Activated CD4-positive, alpha-beta memory T cell treated with anti-CD3 and anti-CD28 coated beads, Interleukin-2, amount 10 ng/mL, durations not matched to agents 7 days and 5 days (primary cell): ENCODE data around the gene LRRC2. TPM values are rescaled to one million over a fixed set of nuclear protein-coding genes. Genes with fewer than 3 reads are reported as not detected.
"Not testable (repeated sequence)": the region's sequence is repeated elsewhere in the genome, so short reads cannot be mapped to it uniquely, and the experiment has no call there.

Experiments used
- CTCF ChIA-PET: fragments of 350-600 bp; sonication (Branson Sonifier 250); formaldehyde crosslinking; loops from one replicate; lab custom pipeline; 2021; ENCODE audit warnings: antibody characterized with exemption, inconsistent platforms; lab: Charles Lee
- POLR2A ChIA-PET: fragments of 350-600 bp; sonication (Branson Sonifier 250); formaldehyde crosslinking; loops from one replicate; lab custom pipeline; 2021; ENCODE audit warnings: antibody characterized with exemption; lab: Charles Lee
- DNase-seq: peaks from one replicate; pipeline ENCODE4 v3.0.0-alpha.2; 2020
- H3K27ac Mint-ChIP-seq: one replicate; pipeline ENCODE4 v1.8.0; 2021; ENCODE audit warnings: mild to moderate bottlenecking, mixed read lengths
- H3K27me3 Mint-ChIP-seq: one replicate; pipeline ENCODE4 v1.8.0; 2021; ENCODE audit warnings: mixed read lengths
- H3K36me3 Mint-ChIP-seq: one replicate; pipeline ENCODE4 v1.8.0; 2021; ENCODE audit warnings: low read depth, mixed read lengths
- H3K4me1 Mint-ChIP-seq: one replicate; pipeline ENCODE4 v1.8.0; 2021; ENCODE audit warnings: mixed read lengths
- H3K4me3 Mint-ChIP-seq: one replicate; pipeline ENCODE4 v1.8.0; 2021; ENCODE audit warnings: mild to moderate bottlenecking, mixed read lengths
- H3K9me3 Mint-ChIP-seq: one replicate; pipeline ENCODE4 v1.8.0; 2021; ENCODE audit warnings: mixed read lengths
- total RNA-seq, 2 experiments: library from RNA; stranded (reverse); gene quantifications; one replicate each; pipeline ENCODE4 v1.2.3, GENCODE V29; 2021

The LRRC2 gene
- total RNA-seq, 2 experiments from 2014 or later: 0.35 to 0.43 TPM

DNA sequence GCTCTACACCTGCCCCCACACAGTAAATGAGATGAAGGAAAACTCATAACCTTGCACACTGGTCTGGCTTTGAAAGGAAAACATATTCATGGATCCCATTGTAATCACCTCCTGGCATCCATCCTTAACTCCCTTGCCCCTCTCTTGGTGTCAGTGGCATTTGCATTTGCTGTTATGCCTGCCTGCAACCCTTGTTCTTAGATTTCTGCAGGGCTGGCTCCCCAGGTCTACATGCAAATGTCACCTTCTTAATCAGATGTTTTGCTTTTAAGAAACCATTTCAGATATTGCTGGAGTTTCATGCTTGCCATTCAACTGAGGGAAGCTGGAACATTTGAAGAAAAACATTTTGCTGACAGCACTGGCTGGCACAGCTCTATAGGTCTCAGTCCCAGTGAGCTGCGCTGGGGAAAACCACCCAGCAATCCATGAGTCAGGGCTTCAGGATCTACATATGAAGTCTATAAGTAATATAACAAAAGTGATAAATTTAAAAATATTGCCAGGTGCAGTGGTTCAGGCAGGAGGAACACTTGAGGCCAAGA, 19.1 kb downstream of the LRRC2 start:
- no peak overlapping the region for H3K4me3 Mint-ChIP-seq
- POLR2A ChIA-PET: interaction anchor here (1.3 to 1.4 kb wide), 2 partner anchors 9 to 11 kb away, joined by 3 to 4 read pairs; no protein-coding TSS in a partner anchor
- H3K4me1 Mint-ChIP-seq: peaks cover 33% of the 10 kb centered on the region
- no peak for DNase-seq
- H3K9me3 Mint-ChIP-seq: no peaks in the 10 kb centered on the region
- no peak overlapping the region for H3K27ac Mint-ChIP-seq
- CTCF ChIA-PET: interaction anchor here (0.6 kb wide), 1 partner anchor 82 kb away, joined by 5 read pairs; no protein-coding TSS in a partner anchor
- H3K27me3 Mint-ChIP-seq: peaks cover 11% of the 10 kb centered on the region
- no peaks in the 10 kb centered on the region for H3K36me3 Mint-ChIP-seq

GRCh38 chr3:46545818-46546630, 20.1 kb downstream of the LRRC2 start:
- POLR2A ChIA-PET: no interaction called here
- Mint-ChIP-seq H3K9me3 (no peaks in the 10 kb centered on the region), H3K4me1 (peaks cover 41% of the 10 kb centered on the region), H3K27me3 (peaks cover 11% of the 10 kb centered on the region), H3K27ac (no peak overlapping the region), H3K36me3 (no peaks in the 10 kb centered on the region), H3K4me3 (no peak overlapping the region)
- CTCF ChIA-PET: interaction anchor here (1.3 to 1.4 kb wide), 2 partner anchors 13 to 57 kb away, joined by 3 to 5 read pairs; no protein-coding TSS in a partner anchor
- no peak for DNase-seq

DNA sequence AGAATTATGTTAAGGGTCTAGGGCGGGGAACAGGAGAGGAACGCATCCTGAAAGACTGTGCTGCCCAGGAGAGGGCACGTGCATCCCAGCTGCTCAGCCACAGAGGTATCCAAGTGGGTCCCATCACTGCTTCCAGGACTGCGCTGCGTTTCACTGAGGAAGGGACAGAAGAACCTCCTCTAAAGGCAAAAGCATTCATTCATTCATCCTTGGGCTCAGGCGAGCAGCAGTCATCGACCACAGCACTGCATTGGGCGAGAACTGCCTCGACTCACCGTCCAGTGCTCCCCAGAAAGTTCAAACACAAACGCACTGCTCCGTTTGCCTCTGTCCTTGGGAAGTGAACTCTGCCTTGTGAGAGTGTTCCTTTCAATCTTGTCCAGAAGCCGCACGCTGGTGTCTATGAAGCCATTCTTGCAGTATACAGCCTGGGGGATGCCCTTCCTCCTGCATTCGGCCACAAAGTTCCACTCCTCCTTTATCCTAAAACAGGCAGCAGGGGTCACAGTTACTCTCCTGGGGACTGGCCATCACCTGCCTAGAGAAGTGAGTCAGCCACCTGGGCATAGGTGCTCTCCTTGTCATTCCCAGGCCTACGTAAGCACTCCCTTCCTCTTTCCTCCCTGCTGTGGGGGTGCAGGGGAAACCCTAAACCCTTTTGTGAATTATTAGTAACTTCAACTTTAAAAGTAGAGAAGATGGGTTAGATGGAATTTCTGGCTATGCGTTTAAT, 21.2 kb downstream of the LRRC2 start:
- H3K27me3 Mint-ChIP-seq: peaks cover 5% of the 10 kb centered on the region
- DNase-seq: no peak
- H3K9me3 Mint-ChIP-seq: no peaks in the 10 kb centered on the region
- H3K4me1 Mint-ChIP-seq: peaks cover 42% of the 10 kb centered on the region
- ChIA-PET POLR2A (no interaction called here), CTCF (interaction anchor here (0.6 to 1.4 kb wide), 3 partner anchors 11 to 56 kb away, joined by 3 to 5 read pairs (median 3); no protein-coding TSS in a partner anchor)
- H3K36me3 Mint-ChIP-seq: no peaks in the 10 kb centered on the region
- no peak overlapping the region for H3K27ac Mint-ChIP-seq
- H3K4me3 Mint-ChIP-seq: no peak overlapping the region

DNA sequence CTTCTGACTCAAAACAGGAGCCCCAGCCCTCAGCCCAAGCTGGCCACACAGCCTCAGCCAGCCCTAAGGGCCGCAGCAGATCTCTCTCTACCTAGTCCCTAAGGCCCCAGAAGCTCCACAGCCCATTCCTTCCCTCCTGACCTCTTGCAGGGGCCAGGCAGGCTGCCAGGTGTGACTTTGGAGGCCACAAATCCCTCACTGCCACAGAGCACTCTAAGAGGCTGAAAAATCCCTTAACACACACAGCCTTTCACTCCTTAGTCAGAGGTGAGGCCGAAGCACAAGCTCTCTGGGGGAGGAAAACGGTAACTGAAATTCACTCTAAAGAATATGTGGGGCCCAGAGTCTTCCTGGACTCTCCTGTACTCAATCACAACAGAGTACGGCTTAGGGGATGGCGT, 23.3 kb downstream of the LRRC2 start:
- no peak for DNase-seq
- H3K9me3 Mint-ChIP-seq: no peaks in the 10 kb centered on the region
- no peak overlapping the region for H3K27ac Mint-ChIP-seq
- ChIA-PET CTCF (interaction anchor here (2.0 kb wide), 1 partner anchor 54 kb away, joined by 10 read pairs; no protein-coding TSS in a partner anchor), POLR2A (interaction anchor here (1.5 kb wide), 1 partner anchor 53 kb away, joined by 6 read pairs; no protein-coding TSS in a partner anchor)
- no peak overlapping the region for H3K4me3 Mint-ChIP-seq
- H3K27me3 Mint-ChIP-seq: peaks cover 1% of the 10 kb centered on the region
- peaks cover 55% of the 10 kb centered on the region for H3K4me1 Mint-ChIP-seq
- H3K36me3 Mint-ChIP-seq: no peaks in the 10 kb centered on the region

- POLR2A ChIA-PET: interaction anchor here (1.5 kb wide), 1 partner anchor 53 kb away, joined by 6 read pairs; no protein-coding TSS in a partner anchor
- CTCF ChIA-PET: interaction anchor here (2.0 kb wide), 1 partner anchor 53 kb away, joined by 10 read pairs; no protein-coding TSS in a partner anchor
- H3K27me3 Mint-ChIP-seq: no peaks in the 10 kb centered on the region
- no peaks in the 10 kb centered on the region for H3K36me3 Mint-ChIP-seq
- H3K4me3 Mint-ChIP-seq: no peak overlapping the region
- H3K27ac Mint-ChIP-seq: peak overlapping the region; percentile 47
- peaks cover 60% of the 10 kb centered on the region for H3K4me1 Mint-ChIP-seq
- DNase-seq: no peak
- no peaks in the 10 kb centered on the region for H3K9me3 Mint-ChIP-seq
These were observed 23.8 kb downstream of the LRRC2 start for GRCh38 chr3:46542344-46542743.

DNA sequence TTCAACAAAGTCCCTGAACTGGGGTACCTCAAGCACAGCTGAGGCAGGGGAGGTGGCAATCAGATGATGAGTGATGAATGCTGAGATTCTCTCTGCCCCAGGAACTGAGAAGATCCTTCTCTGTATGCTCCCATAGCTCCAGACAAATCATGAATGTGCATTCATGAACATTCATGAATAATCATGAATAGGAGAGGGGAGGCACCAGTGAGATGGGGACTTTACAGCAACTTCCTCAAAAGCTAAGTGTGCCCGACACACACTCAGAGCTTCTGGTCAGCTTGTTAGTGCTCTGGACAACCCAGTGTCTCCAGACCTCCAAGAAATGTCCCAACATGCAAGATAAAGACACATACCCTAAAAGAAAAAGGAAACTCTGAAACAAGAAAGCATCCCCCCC, 24.3 kb downstream of the LRRC2 start:
- Mint-ChIP-seq H3K27me3 (no peaks in the 10 kb centered on the region), H3K4me1 (peaks cover 65% of the 10 kb centered on the region), H3K4me3 (no peak overlapping the region), H3K27ac (no peak overlapping the region), H3K36me3 (no peaks in the 10 kb centered on the region), H3K9me3 (no peaks in the 10 kb centered on the region)
- DNase-seq: no peak
- ChIA-PET CTCF (interaction anchor here (2.0 kb wide), 1 partner anchor 53 kb away, joined by 10 read pairs; no protein-coding TSS in a partner anchor), POLR2A (no interaction called here)

- DNase-seq: no peak
- Mint-ChIP-seq H3K27ac (peak overlapping the region; percentile 53), H3K4me3 (no peak overlapping the region), H3K4me1 (peaks cover 70% of the 10 kb centered on the region), H3K36me3 (peaks cover 5% of the 10 kb centered on the region), H3K9me3 (no peaks in the 10 kb centered on the region), H3K27me3 (peaks cover 4% of the 10 kb centered on the region)
- ChIA-PET POLR2A (no interaction called here), CTCF (interaction anchor here (3.6 kb wide), 1 partner anchor 52 kb away, joined by 65 read pairs; no protein-coding TSS in a partner anchor)
These were observed 25.6 kb downstream of the LRRC2 start for GRCh38 chr3:46540550-46540949.

GRCh38 chr3:46539443-46540005, 26.6 kb downstream of the LRRC2 start:
- ChIA-PET POLR2A (interaction anchor here (0.8 to 2.4 kb wide), 15 partner anchors 9 to 593 kb away, joined by 3 to 21 read pairs (median 5); partner anchors contain the start of genes CCR5, CCR5AS and CCRL2), CTCF (interaction anchor here (0.8 to 3.6 kb wide), 10 partner anchors 9 to 169 kb away, joined by 3 to 65 read pairs (median 6); partner anchors contain the start of gene CCR5)
- Mint-ChIP-seq H3K36me3 (peaks cover 10% of the 10 kb centered on the region), H3K27ac (peak overlapping the region; percentile 83), H3K9me3 (no peaks in the 10 kb centered on the region), H3K4me3 (peak overlapping the region; percentile 57), H3K27me3 (peaks cover 8% of the 10 kb centered on the region), H3K4me1 (peaks cover 68% of the 10 kb centered on the region)
- DNase-seq: no peak

- H3K27me3 Mint-ChIP-seq: peaks cover 13% of the 10 kb centered on the region
- no peaks in the 10 kb centered on the region for H3K9me3 Mint-ChIP-seq
- peaks cover 16% of the 10 kb centered on the region for H3K36me3 Mint-ChIP-seq
- peak overlapping the region; percentile 57 for H3K4me3 Mint-ChIP-seq
- DNase-seq: peak; percentile 92
- H3K27ac Mint-ChIP-seq: peak overlapping the region; percentile 83
- ChIA-PET POLR2A (interaction anchor here (0.6 to 2.4 kb wide), 21 partner anchors 9 to 593 kb away, joined by 3 to 21 read pairs (median 4); partner anchors contain the start of genes CCR5, CCR5AS and CCRL2), CTCF (interaction anchor here (0.6 to 3.6 kb wide), 13 partner anchors 9 to 168 kb away, joined by 3 to 65 read pairs (median 4); partner anchors contain the start of gene CCR5)
- H3K4me1 Mint-ChIP-seq: peaks cover 73% of the 10 kb centered on the region
These were observed 27.2 kb downstream of the LRRC2 start for GRCh38 chr3:46538803-46539442.

DNA sequence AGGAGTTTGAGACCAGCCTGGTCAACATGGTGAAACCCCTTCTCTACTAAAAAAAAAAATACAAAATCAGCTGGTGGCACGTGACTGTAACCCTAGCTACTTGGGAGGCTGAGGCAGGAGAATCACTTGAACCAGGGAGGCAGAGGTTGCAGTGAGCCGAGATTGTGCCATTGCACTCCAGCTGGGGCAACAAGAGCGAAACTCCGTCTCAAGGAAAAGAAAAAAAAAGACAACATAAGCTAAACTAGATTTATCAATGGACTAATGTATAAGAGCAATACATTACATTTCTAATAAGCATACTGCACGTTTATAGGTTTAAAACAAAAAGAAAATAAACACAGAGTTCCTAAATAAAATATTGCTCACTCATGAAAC, 27.7 kb downstream of the LRRC2 start:
- POLR2A ChIA-PET: interaction anchor here (0.6 to 2.4 kb wide), 21 partner anchors 8 to 592 kb away, joined by 3 to 21 read pairs (median 4); partner anchors contain the start of genes CCR5, CCR5AS and CCRL2
- not testable (repeated sequence) for DNase-seq, H3K9me3 Mint-ChIP-seq
- peak overlapping the region; percentile 83 for H3K27ac Mint-ChIP-seq
- peaks cover 13% of the 10 kb centered on the region for H3K27me3 Mint-ChIP-seq
- peaks cover 73% of the 10 kb centered on the region for H3K4me1 Mint-ChIP-seq
- peaks cover 16% of the 10 kb centered on the region for H3K36me3 Mint-ChIP-seq
- CTCF ChIA-PET: interaction anchor here (0.7 to 3.6 kb wide), 11 partner anchors 11 to 168 kb away, joined by 3 to 65 read pairs (median 5); partner anchors contain the start of gene CCR5
- H3K4me3 Mint-ChIP-seq: peak overlapping the region; percentile 57

GRCh38 chr3:46537779-46538178, 28.3 kb downstream of the LRRC2 start:
- no peak for DNase-seq
- ChIA-PET CTCF (interaction anchor here (1.0 to 3.6 kb wide), 8 partner anchors 12 to 167 kb away, joined by 4 to 65 read pairs (median 6); partner anchors contain the start of gene CCR5), POLR2A (interaction anchor here (0.9 to 2.4 kb wide), 7 partner anchors 10 to 168 kb away, joined by 3 to 21 read pairs (median 4); partner anchors contain the start of gene CCR5)
- Mint-ChIP-seq H3K27me3 (peaks cover 17% of the 10 kb centered on the region), H3K27ac (peak overlapping the region; percentile 83), H3K9me3 (no peaks in the 10 kb centered on the region), H3K36me3 (peaks cover 16% of the 10 kb centered on the region), H3K4me1 (peaks cover 72% of the 10 kb centered on the region), H3K4me3 (peak overlapping the region; percentile 57)
